ENCODE data around the gene FAM161B. TPM values are rescaled to one million over a fixed set of nuclear protein-coding genes. Genes with fewer than 3 reads are reported as not detected.

FAM161B gene
- total and polyA plus RNA-seq, 8 donors, result 3.0 to 14.2 (median 13.2) TPM

DNA sequence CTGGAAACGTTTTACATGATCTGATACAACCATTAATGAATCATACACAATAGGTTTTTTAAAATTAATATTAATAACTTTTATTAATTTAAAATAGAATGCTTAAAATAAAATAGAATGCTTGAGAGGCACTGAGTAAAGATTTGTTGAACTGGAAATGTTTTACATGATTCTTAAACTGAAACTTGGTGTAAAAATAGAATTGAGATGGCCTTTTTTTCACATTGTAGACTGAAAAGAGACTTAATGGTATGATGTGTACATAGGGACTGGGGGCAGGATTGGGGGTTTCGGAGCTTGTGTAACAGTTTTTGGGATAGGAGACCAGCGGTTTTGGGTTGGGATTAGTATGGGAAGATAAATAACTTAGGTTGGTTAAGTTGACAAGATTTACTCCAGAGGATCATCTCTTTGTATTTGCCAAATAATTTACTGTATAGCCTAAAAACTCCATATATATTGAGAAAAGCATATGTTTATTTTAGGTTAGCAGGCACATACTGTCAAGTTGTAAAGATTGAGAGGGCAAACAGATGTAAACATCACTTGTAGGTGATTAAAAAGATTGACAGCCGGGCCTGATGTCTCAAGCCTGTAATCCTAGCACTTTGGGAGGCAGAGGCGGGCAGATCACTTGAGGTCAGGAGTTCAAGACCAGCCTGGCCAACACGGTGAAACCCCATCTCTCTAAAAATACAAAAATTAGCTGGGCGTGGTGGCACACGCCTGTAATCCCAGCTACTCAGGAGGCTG lies 65.3 kb downstream of the FAM161B start:
- ATAC-seq (no peak), DNase-seq (no peak)
- H3K27me3 ChIP-seq, result no peaks in the 10 kb centered on the region
- H3K36me3 ChIP-seq, result no peaks in the 10 kb centered on the region
- TF ChIP-seq, protein P1, sequence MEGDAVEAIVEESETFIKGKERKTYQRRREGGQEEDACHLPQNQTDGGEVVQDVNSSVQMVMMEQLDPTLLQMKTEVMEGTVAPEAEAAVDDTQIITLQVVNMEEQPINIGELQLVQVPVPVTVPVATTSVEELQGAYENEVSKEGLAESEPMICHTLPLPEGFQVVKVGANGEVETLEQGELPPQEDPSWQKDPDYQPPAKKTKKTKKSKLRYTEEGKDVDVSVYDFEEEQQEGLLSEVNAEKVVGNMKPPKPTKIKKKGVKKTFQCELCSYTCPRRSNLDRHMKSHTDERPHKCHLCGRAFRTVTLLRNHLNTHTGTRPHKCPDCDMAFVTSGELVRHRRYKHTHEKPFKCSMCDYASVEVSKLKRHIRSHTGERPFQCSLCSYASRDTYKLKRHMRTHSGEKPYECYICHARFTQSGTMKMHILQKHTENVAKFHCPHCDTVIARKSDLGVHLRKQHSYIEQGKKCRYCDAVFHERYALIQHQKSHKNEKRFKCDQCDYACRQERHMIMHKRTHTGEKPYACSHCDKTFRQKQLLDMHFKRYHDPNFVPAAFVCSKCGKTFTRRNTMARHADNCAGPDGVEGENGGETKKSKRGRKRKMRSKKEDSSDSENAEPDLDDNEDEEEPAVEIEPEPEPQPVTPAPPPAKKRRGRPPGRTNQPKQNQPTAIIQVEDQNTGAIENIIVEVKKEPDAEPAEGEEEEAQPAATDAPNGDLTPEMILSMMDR (IDR thresholded peaks at IDR 0.05), result no peak
- intact Hi-C loops (cut with DNase I), result no loop called here
- H3K4me1 ChIP-seq, result peaks cover 16 to 31% of the 10 kb centered on the region in 2 donors
- no peak overlapping the region for H3K4me3 ChIP-seq
- H3K27ac ChIP-seq, result no peak overlapping the region
- no peaks in the 10 kb centered on the region for H3K9me3 ChIP-seq

Other genes with a start within 250 kb of the FAM161B start
- gene PNMA1, start 235.7 kb downstream of the FAM161B start, total RNA-seq, result 10 to 100 TPM; 30.8 to 32.4 TPM
- gene PNMA1, start 235.7 kb downstream of the FAM161B start, polyA plus RNA-seq (ENCODE audit: insufficient read length in 6 of 6), result 10 to 100 TPM; 43.8 to 56.3 (median 49.3) TPM
- 1 to 10 TPM; 9.9 to 10.0 TPM for gene PTGR2, start 98.3 kb downstream of the FAM161B start, total RNA-seq
- 10 to 100 TPM; 10.1 to 17.2 (median 12.2) TPM for gene PTGR2, start 98.3 kb downstream of the FAM161B start, polyA plus RNA-seq (ENCODE audit: insufficient read length in 6 of 6)
- gene ZNF410, start 63.2 kb downstream of the FAM161B start, total RNA-seq, result 10 to 100 TPM; 38.7 to 41.6 TPM
- gene ZNF410, start 63.2 kb downstream of the FAM161B start, polyA plus RNA-seq (ENCODE audit: insufficient read length in 6 of 6), result 10 to 100 TPM; 46.0 to 55.6 (median 51.5) TPM
- gene COQ6, start 208 bp upstream of the FAM161B start, total RNA-seq, result 10 to 100 TPM; 17.8 to 18.5 TPM
- 10 to 100 TPM; 30.3 to 38.0 (median 31.8) TPM for gene COQ6, start 208 bp upstream of the FAM161B start, polyA plus RNA-seq (ENCODE audit: insufficient read length in 6 of 6)
- gene ENTPD5, start 69.2 kb upstream of the FAM161B start, total RNA-seq, result 10 to 100 TPM; 18.7 TPM
- gene ENTPD5, start 69.2 kb upstream of the FAM161B start, polyA plus RNA-seq (ENCODE audit: insufficient read length in 6 of 6), result 10 to 100 TPM; 16.0 to 18.5 (median 17.4) TPM
- 1 to 10 TPM; 2.2 to 5.1 TPM for gene BBOF1, start 69.3 kb upstream of the FAM161B start, total RNA-seq
- 10 to 100 TPM; 11.1 to 36.3 (median 15.4) TPM for gene BBOF1, start 69.3 kb upstream of the FAM161B start, polyA plus RNA-seq (ENCODE audit: insufficient read length in 6 of 6)
- gene ALDH6A1, start 134.4 kb upstream of the FAM161B start, total RNA-seq, result 10 to 100 TPM; 23.0 to 62.4 TPM
- 10 to 100 TPM; 23.6 to 37.1 (median 29.0) TPM for gene ALDH6A1, start 134.4 kb upstream of the FAM161B start, polyA plus RNA-seq (ENCODE audit: insufficient read length in 6 of 6)
- 10 to 100 TPM; 10.1 to 12.0 TPM for gene LIN52, start 134.9 kb upstream of the FAM161B start, total RNA-seq
- 10 to 100 TPM; 13.3 to 16.7 (median 16.1) TPM for gene LIN52, start 134.9 kb upstream of the FAM161B start, polyA plus RNA-seq (ENCODE audit: insufficient read length in 6 of 6)